AG04449 (cell line): ENCODE data around the gene SNX21.

Experiments
- CTCF ChIA-PET: fragments of 350-600 bp; formaldehyde crosslinking; extraction: SDS; loops from one replicate; lab custom pipeline; 2021; ENCODE audit warnings: antibody characterized with exemption; lab: Yijun Ruan, JAX
- POLR2A ChIA-PET: fragments of 400-600, 350-600 bp; formaldehyde crosslinking; extraction: SDS; loops from one replicate; lab custom pipeline; 2020; ENCODE audit warnings: antibody characterized with exemption, inconsistent platforms; lab: Yijun Ruan, JAX
- DNase-seq: peaks from one replicate; pipeline ENCODE4 v3.0.0-alpha.2; 2010; ENCODE audit warnings: low read depth, low spot score
- H3K4me3 ChIP-seq: 2 replicates; pipeline ENCODE4 v1.5.1; 2011; ENCODE audit warnings: low read depth, mild to moderate bottlenecking, control low read depth, low read length
- CTCF ChIP-seq: IDR thresholded peaks from one replicate; pipeline ENCODE4 v1.5.1; 2011; ENCODE audit warnings: mild to moderate bottlenecking, moderate library complexity, low read length, control low read depth, inconsistent platforms; ENCODE audit not compliant: insufficient read depth; ENCODE audit errors: missing control alignments

Gene SNX21

GRCh38 chr20:45835329-45835765 lies 1.7 kb downstream of the SNX21 start:
- peak overlapping the region; percentile 29 for H3K4me3 ChIP-seq
- no peak for TF ChIP-seq CTCF
- DNase-seq = no peak
- ChIA-PET CTCF (interaction anchor here (1.1 to 1.6 kb wide), 2 partner anchors 134 to 1786 kb away, joined by 3 to 10 read pairs; no protein-coding TSS in a partner anchor), POLR2A (no interaction called here)

DNA sequence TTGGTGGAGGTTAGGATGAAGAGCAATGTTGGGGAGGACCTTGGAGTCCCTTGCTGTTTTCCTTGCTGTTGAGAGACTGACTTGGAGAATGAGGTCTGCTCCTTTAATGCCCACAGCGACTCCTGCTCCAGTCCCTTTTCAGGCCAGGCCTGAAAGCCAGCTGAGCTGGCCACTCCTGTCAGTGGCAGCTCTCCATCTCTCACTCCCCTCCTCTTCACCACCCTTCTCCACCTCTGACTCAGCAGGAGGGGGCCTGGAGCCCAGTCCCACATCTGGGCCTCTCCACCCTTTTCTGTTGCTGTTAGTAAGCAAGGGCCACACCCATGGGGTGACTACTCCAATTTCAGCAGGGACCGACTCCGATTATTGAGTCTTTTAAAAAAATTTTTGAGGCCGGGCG lies 2.2 kb downstream of the SNX21 start:
- POLR2A ChIA-PET = no interaction called here
- no peak for TF ChIP-seq CTCF
- CTCF ChIA-PET = interaction anchor here (1.6 kb wide), 1 partner anchor 134 kb away, joined by 10 read pairs; no protein-coding TSS in a partner anchor
- DNase-seq = no peak
- H3K4me3 ChIP-seq = peak overlapping the region; percentile 29

DNA sequence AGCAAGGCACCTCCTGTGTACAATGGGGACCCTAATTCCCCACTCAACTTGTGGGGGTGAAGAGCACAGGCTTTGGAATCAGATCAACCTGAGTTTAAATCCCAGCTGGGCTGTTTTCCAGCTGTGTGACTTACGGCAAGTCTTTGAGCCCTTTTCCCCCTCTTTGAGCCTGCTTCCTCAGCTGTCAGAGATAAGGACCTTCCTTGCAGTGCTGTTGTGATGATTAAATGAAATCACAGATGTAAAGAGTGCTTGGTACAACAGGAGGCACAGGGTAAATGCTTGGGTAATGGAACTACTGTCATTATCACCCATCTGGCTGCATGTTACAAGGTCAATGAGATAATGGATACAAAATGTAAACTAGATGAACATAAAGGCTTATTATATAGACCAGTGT lies 3.2 kb downstream of the SNX21 start:
- no peak for DNase-seq
- H3K4me3 ChIP-seq = peak overlapping the region; percentile 3; the same call in 1 of the 2 replicates
- TF ChIP-seq CTCF = no peak
- POLR2A ChIA-PET = interaction anchor here (0.6 kb wide), 1 partner anchor 1401 kb away, joined by 4 read pairs; no protein-coding TSS in a partner anchor
- CTCF ChIA-PET = interaction anchor here (1.5 kb wide), 1 partner anchor 56 kb away, joined by 3 read pairs; no protein-coding TSS in a partner anchor

DNA sequence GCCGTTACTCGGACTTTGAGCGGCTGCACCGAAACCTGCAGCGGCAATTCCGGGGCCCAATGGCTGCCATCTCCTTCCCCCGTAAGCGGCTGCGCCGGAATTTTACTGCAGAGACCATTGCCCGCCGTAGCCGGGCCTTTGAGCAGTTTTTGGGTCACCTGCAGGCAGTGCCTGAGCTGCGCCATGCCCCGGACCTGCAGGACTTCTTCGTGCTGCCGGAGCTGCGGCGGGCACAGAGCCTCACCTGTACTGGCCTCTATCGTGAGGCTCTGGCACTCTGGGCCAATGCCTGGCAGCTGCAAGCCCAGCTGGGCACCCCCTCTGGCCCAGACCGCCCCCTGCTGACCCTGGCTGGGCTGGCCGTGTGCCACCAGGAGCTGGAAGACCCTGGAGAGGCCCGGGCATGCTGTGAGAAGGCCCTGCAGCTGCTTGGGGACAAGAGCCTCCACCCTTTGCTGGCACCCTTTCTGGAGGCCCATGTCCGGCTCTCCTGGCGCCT lies 7.2 kb downstream of the SNX21 start:
- ChIA-PET POLR2A (interaction anchor here (1.0 to 1.5 kb wide), 3 partner anchors 11 to 40 kb away, joined by 3 to 4 read pairs (median 3); partner anchors contain the start of genes ACOT8 and ZSWIM1), CTCF (interaction anchor here (1.4 kb wide), 1 partner anchor 49 kb away, joined by 3 read pairs; no protein-coding TSS in a partner anchor)
- no peak overlapping the region for H3K4me3 ChIP-seq
- no peak for DNase-seq
- no peak for TF ChIP-seq CTCF

- no peak for DNase-seq
- ChIA-PET POLR2A (interaction anchor here (0.7 to 1.9 kb wide), 5 partner anchors 8 to 93 kb away, joined by 3 to 9 read pairs (median 4); partner anchors contain the start of genes ACOT8, PCIF1 and SNX21), CTCF (interaction anchor here (1.0 to 2.1 kb wide), 4 partner anchors 18 to 49 kb away, joined by 3 to 6 read pairs (median 3); no protein-coding TSS in a partner anchor)
- TF ChIP-seq CTCF = no peak
- no peak overlapping the region for H3K4me3 ChIP-seq
These were observed 8.0 kb downstream of the SNX21 start for GRCh38 chr20:45841407-45842129.
